K562 (cell line): ENCODE measurements around the gene ERCC1. TPM values are rescaled to one million over a fixed set of nuclear protein-coding genes. Genes with fewer than 3 reads are reported as not detected.

Source experiments
- ARID2 ChIP-seq: fragments of 450-650 bp; IDR thresholded peaks from 2 replicates; pipeline ENCODE4 v1.6.1; 2017; ENCODE audit warnings: antibody characterized with exemption, mild to moderate bottlenecking
- ATF1 ChIP-seq, 2 experiments: fragments of 450-650 bp in 1 of 2; IDR thresholded peaks; 2 replicates each; pipeline ENCODE4 v1.6.1; 2016; ENCODE audit warnings: missing compliant biosample characterization in 1 of 2, missing genetic modification characterization in 1 of 2
- C11orf30 ChIP-seq: fragments of 450-650 bp; IDR thresholded peaks from 2 replicates; pipeline ENCODE4 v1.6.1; 2016; ENCODE audit warnings: low read depth, mild to moderate bottlenecking
- FOXJ3 ChIP-seq: sonication (generic); formaldehyde crosslinking; IDR thresholded peaks from 2 replicates; pipeline ENCODE4 v1.4.0; 2020; ENCODE audit warnings: mild to moderate bottlenecking, missing genetic modification reagents
- RBM25 ChIP-seq: fragments of 200-400 bp; formaldehyde crosslinking; IDR thresholded peaks from 2 replicates; pipeline ENCODE4 v1.6.1; 2018; ENCODE audit warnings: low read length, low read depth, moderate library complexity; ENCODE audit not compliant: severe bottlenecking
- SIX5 ChIP-seq, 2 experiments: IDR thresholded peaks; 2 replicates each; pipeline ENCODE4 v1.6.1; 2011; ENCODE audit warnings: low read length in 2 of 2, borderline replicate concordance in 1 of 2, low read depth in 1 of 2, mild to moderate bottlenecking in 1 of 2, moderate library complexity in 1 of 2; ENCODE audit not compliant: insufficient read depth in 1 of 2
- SMAD3 ChIP-seq: fragments of 450-650 bp; formaldehyde crosslinking; conservative IDR thresholded peaks from 2 replicates; pipeline ENCODE4 v1.4.0; 2020; ENCODE audit warnings: mild to moderate bottlenecking
- ZFP30 ChIP-seq: fragments of 250-450 bp; sonication (Bioruptor Pico); IDR thresholded peaks from 2 replicates; pipeline ENCODE4 v1.8.0; 2022; ENCODE audit warnings: moderate library complexity, mild to moderate bottlenecking, inconsistent platforms, borderline replicate concordance
- ZNF507 ChIP-seq: conservative IDR thresholded peaks from 2 replicates; pipeline ENCODE4 v1.6.1; 2017; ENCODE audit warnings: missing genetic modification characterization, missing compliant biosample characterization
- ZNF551 ChIP-seq: fragments of 250-450 bp; sonication (Bioruptor Pico); IDR thresholded peaks from 2 replicates; pipeline ENCODE4 v1.5.0; 2021; ENCODE audit warnings: mild to moderate bottlenecking, moderate library complexity
- ZNF583 ChIP-seq: fragments of 250-450 bp; sonication (Bioruptor Pico); IDR thresholded peaks from 2 replicates; pipeline ENCODE4 v1.4.0; 2020
- ZNF668 ChIP-seq: fragments of 250-450 bp; sonication (Bioruptor Pico); IDR thresholded peaks from 2 replicates; pipeline ENCODE4 v1.8.0; 2022; ENCODE audit warnings: mild to moderate bottlenecking, inconsistent platforms
- polyA plus RNA-seq, 8 experiments: library from polyadenylated mRNA; depleted of rRNA in 4 of 8; stranded (reverse) in 5 of 8; unstranded in 3 of 8; fragments of >200 nt; fragmentation: Nextera tagmentation in 2 of 8; fragmentation: Illumina TruSeq in 1 of 8; extraction: Ambion mirVana in 2 of 8; extraction: Trizol in 1 of 8; gene quantifications; 2 replicates each; pipeline versions ENCODE4 v1.2.1 to v1.2.3, GENCODE V29; 2011 to 2014; ENCODE audit warnings: inconsistent platforms in 1 of 8, missing spikeins in 1 of 8
- total RNA-seq, 7 experiments: library from RNA; depleted of rRNA in 6 of 7; stranded (reverse); fragments of >200 nt in 6 of 7; fragmentation: Illumina TruSeq in 2 of 7; extraction: Trizol in 2 of 7; gene quantifications; 2 replicates each; pipeline versions ENCODE4 v1.2.1 to v1.2.3, GENCODE V29; 2011 to 2021; ENCODE audit warnings: low replicate concordance in 1 of 7
- TF ChIP-seq, protein P1 (sequence below): sonication (generic); formaldehyde crosslinking; IDR thresholded peaks from 2 replicates; pipeline ENCODE4 v1.8.1; 2023; ENCODE audit warnings: mild to moderate bottlenecking, missing genetic modification reagents
- TF ChIP-seq, protein P2 (sequence below): fragments of 250-450 bp; sonication (Bioruptor Pico); IDR thresholded peaks from 2 replicates; pipeline ENCODE4 v1.5.0; 2021; ENCODE audit warnings: mild to moderate bottlenecking, moderate library complexity
- TF ChIP-seq, protein P3 (sequence below), 2 experiments: fragments of 450-650 bp; conservative IDR thresholded peaks; 2 replicates each; pipeline ENCODE4 v1.6.1; 2017; ENCODE audit warnings: mild to moderate bottlenecking in 2 of 2, moderate library complexity in 2 of 2
- TF ChIP-seq, protein P4 (sequence below): sonication (generic); formaldehyde crosslinking; IDR thresholded peaks from 2 replicates; pipeline ENCODE4 v1.8.0; 2022; ENCODE audit warnings: mild to moderate bottlenecking, missing genetic modification reagents, borderline replicate concordance
- TF ChIP-seq, protein P5 (sequence below): sonication (generic); IDR thresholded peaks from 2 replicates; pipeline ENCODE4 v1.6.1; 2016

The ERCC1 gene
- total and polyA plus RNA-seq, 9 of the 15 experiments (the other 6 are each of a cell fraction or from before 2014, with no cell fraction given): 9.3 to 92.6 (median 60.0) TPM

DNA sequence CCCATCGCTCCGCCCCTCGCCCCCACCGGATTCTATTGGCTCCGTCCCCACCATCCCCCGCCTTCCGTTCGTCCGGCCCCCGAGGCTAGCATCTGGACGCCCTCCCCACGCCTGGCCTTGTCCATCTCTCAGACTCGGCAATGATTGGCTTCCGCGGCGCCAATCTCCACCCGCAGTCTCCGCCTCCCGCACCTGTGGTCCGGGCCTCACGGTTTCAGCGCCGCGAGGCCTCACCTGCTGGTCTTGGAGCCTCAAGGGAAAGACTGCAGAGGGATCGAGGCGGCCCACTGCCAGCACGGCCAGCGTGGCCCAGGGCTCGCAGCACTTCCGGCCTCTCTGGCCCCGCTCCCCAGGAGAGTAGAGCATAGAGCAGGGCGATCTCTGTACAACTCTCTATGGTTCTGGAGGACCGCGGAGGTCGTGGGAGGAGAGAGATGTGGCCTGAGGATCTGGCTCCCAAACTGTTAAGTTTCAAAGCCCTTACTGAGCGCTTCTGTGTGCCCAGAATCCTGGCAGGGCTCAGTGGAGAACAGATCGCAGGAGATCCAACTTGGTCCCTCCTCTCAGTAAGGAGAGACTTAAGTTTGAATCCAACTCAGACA is at the start of gene ERCC1 (continued):
- TF ChIP-seq, protein P1, sequence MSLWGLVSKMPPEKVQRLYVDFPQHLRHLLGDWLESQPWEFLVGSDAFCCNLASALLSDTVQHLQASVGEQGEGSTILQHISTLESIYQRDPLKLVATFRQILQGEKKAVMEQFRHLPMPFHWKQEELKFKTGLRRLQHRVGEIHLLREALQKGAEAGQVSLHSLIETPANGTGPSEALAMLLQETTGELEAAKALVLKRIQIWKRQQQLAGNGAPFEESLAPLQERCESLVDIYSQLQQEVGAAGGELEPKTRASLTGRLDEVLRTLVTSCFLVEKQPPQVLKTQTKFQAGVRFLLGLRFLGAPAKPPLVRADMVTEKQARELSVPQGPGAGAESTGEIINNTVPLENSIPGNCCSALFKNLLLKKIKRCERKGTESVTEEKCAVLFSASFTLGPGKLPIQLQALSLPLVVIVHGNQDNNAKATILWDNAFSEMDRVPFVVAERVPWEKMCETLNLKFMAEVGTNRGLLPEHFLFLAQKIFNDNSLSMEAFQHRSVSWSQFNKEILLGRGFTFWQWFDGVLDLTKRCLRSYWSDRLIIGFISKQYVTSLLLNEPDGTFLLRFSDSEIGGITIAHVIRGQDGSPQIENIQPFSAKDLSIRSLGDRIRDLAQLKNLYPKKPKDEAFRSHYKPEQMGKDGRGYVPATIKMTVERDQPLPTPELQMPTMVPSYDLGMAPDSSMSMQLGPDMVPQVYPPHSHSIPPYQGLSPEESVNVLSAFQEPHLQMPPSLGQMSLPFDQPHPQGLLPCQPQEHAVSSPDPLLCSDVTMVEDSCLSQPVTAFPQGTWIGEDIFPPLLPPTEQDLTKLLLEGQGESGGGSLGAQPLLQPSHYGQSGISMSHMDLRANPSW (CRISPR knock-in tag): peak; percentile 92; the same call in 1 of the 2 replicates
- TF ChIP-seq ZNF551 (CRISPR knock-in tag) (no peak), RBM25 (no peak), ZNF668 (no peak), ARID2 (no peak), ZFP30 (no peak), C11orf30 (no peak; the same call in 1 of the 2 replicates), SMAD3 (0 out of 2 replicates have a peak, but pooled peaks have one; percentile 22), ATF1 (CRISPR knock-in tag; IDR thresholded peaks at IDR 0.05) (no peak), ATF1 (tag; IDR thresholded peaks at IDR 0.05) (peak; percentile 80), FOXJ3 (CRISPR knock-in tag) (no peak), SIX5 (IDR thresholded peaks at IDR 0.05; ENCODE audit: borderline replicate concordance in 1 of 2, insufficient read depth in 1 of 2, low read depth in 1 of 2, low read length in 2 of 2) (no peak), ZNF583 (CRISPR knock-in tag) (no peak), ZNF507 (tag) (no peak)
- TF ChIP-seq, protein P2, sequence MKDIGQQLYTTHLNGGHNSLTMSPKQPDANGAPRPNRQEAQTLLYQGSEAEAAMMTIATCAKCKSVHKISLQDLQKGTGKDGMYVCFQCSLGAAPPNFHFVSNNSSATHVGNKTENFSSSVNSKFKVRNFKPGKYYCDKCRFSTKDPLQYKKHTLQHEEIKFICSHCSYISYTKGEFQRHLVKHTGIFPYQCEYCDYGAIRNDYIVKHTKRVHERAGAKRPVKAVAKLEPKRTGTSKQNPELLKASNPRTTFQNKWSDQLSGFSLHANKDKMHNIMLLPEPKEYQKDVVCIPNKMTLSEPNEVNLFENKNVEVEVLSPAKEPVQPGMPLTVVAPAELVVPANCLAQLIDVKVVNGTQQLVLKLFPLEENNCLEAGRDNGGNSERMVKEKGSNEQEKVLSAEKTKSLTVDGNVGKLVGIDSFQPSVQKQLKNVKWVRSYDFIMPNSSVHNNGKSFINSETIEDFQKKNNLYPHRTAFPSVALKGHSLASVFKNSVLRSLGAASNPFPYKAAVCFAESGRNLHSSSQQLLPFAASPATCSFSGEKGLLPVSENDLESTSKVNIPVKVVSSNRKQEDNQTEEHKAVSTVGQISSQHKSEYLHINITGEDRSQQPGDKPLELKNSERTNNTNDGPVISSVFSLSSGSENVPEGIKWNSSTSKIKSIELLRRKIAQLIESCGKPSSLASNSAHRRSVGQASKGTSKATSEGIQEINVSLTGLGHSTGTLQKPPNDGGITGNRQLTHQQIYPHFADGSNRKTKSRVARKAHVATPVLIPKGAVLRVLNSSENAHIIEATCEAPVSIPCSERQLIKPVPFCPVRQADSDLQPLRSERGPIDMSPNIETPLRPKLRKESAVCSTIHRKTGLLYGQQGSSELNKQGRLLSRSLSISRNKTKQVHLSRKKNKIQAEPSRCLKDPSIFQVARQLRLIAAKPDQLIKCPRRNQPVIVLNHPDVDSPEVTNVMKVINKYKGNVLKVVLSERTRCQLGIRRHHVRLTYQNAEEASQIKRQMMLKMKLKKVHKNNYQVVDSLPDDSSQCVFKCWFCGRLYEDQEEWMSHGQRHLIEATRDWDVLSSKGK: no peak
- TF ChIP-seq, protein P3, sequence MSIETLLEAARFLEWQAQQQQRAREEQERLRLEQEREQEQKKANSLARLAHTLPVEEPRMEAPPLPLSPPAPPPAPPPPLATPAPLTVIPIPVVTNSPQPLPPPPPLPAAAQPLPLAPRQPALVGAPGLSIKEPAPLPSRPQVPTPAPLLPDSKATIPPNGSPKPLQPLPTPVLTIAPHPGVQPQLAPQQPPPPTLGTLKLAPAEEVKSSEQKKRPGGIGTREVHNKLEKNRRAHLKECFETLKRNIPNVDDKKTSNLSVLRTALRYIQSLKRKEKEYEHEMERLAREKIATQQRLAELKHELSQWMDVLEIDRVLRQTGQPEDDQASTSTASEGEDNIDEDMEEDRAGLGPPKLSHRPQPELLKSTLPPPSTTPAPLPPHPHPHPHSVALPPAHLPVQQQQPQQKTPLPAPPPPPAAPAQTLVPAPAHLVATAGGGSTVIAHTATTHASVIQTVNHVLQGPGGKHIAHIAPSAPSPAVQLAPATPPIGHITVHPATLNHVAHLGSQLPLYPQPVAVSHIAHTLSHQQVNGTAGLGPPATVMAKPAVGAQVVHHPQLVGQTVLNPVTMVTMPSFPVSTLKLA (conservative IDR thresholded peaks at IDR 0.05): peak; percentile 83 to 93
- TF ChIP-seq, protein P4, sequence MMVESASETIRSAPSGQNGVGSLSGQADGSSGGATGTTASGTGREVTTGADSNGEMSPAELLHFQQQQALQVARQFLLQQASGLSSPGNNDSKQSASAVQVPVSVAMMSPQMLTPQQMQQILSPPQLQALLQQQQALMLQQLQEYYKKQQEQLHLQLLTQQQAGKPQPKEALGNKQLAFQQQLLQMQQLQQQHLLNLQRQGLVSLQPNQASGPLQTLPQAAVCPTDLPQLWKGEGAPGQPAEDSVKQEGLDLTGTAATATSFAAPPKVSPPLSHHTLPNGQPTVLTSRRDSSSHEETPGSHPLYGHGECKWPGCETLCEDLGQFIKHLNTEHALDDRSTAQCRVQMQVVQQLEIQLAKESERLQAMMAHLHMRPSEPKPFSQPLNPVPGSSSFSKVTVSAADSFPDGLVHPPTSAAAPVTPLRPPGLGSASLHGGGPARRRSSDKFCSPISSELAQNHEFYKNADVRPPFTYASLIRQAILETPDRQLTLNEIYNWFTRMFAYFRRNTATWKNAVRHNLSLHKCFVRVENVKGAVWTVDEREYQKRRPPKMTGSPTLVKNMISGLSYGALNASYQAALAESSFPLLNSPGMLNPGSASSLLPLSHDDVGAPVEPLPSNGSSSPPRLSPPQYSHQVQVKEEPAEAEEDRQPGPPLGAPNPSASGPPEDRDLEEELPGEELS (CRISPR knock-in tag): no peak
- TF ChIP-seq, protein P5, sequence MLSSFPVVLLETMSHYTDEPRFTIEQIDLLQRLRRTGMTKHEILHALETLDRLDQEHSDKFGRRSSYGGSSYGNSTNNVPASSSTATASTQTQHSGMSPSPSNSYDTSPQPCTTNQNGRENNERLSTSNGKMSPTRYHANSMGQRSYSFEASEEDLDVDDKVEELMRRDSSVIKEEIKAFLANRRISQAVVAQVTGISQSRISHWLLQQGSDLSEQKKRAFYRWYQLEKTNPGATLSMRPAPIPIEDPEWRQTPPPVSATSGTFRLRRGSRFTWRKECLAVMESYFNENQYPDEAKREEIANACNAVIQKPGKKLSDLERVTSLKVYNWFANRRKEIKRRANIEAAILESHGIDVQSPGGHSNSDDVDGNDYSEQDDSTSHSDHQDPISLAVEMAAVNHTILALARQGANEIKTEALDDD: no peak
